K562 (cell line): ENCODE results near the gene SUPT7L. TPM values are rescaled to one million over a fixed set of nuclear protein-coding genes. Genes with fewer than 3 reads are reported as not detected.

ENCODE experiments used
- AFF4 ChIP-seq: sonication (generic); formaldehyde crosslinking; IDR thresholded peaks from 2 replicates; pipeline ENCODE4 v1.8.0; 2023; ENCODE audit warnings: mild to moderate bottlenecking, missing genetic modification reagents
- CHD1 ChIP-seq: fragments of 200-600 bp; sonication (generic); IDR thresholded peaks from one replicate; pipeline ENCODE4 v1.6.1; 2012; ENCODE audit warnings: mild to moderate bottlenecking, moderate library complexity, low read length, inconsistent platforms
- KDM4B ChIP-seq, 2 experiments: fragments of 450-650 bp in 1 of 2; sonication (generic) in 1 of 2; IDR thresholded peaks; 2 replicates each; pipeline ENCODE4 v1.6.1; 2016 to 2017; ENCODE audit warnings: borderline replicate concordance in 2 of 2, antibody characterized with exemption in 1 of 2, low read depth in 1 of 2, mild to moderate bottlenecking in 1 of 2
- LEF1 ChIP-seq: fragments of 450-650 bp; IDR thresholded peaks from 2 replicates; pipeline ENCODE4 v1.6.1; 2016; ENCODE audit warnings: mild to moderate bottlenecking
- MLLT1 ChIP-seq, 2 experiments: fragments of 450-650 bp; IDR thresholded peaks; 2 replicates each; pipeline ENCODE4 v1.6.1; 2016
- POLR2AphosphoS5 ChIP-seq: IDR thresholded peaks from 2 replicates; pipeline ENCODE4 v1.6.1; 2011; ENCODE audit warnings: mild to moderate bottlenecking, low read depth, low read length, moderate library complexity; ENCODE audit not compliant: control insufficient read depth, insufficient read depth
- RBFOX2 ChIP-seq: fragments of 200-400 bp; formaldehyde crosslinking; IDR thresholded peaks from 2 replicates; pipeline ENCODE4 v1.6.1; 2017; ENCODE audit warnings: low read depth, mild to moderate bottlenecking, low read length, moderate library complexity
- SMAD1 ChIP-seq: fragments of 150-350 bp; IDR thresholded peaks from 2 replicates; pipeline ENCODE4 v1.6.1; 2014; ENCODE audit warnings: low read length, low read depth; ENCODE audit not compliant: partially characterized antibody
- SOX6 ChIP-seq: fragments of 450-650 bp; IDR thresholded peaks from 2 replicates; pipeline ENCODE4 v1.6.1; 2014; ENCODE audit warnings: mild to moderate bottlenecking
- SUPT5H ChIP-seq: fragments of 450-650 bp; IDR thresholded peaks from 2 replicates; pipeline ENCODE4 v1.6.1; 2016
- ZNF75A ChIP-seq: fragments of 450-650 bp; formaldehyde crosslinking; IDR thresholded peaks from 2 replicates; pipeline ENCODE4 v1.4.0; 2020; ENCODE audit warnings: mild to moderate bottlenecking
- polyA plus RNA-seq, 8 experiments: library from polyadenylated mRNA; depleted of rRNA in 4 of 8; stranded (reverse) in 5 of 8; unstranded in 3 of 8; fragments of >200 nt; fragmentation: Nextera tagmentation in 2 of 8; fragmentation: Illumina TruSeq in 1 of 8; extraction: Ambion mirVana in 2 of 8; extraction: Trizol in 1 of 8; gene quantifications; 2 replicates each; pipeline versions ENCODE4 v1.2.1 to v1.2.3, GENCODE V29; 2011 to 2014; ENCODE audit warnings: inconsistent platforms in 1 of 8, missing spikeins in 1 of 8
- total RNA-seq, 7 experiments: library from RNA; depleted of rRNA in 6 of 7; stranded (reverse); fragments of >200 nt in 6 of 7; fragmentation: Illumina TruSeq in 2 of 7; extraction: Trizol in 2 of 7; gene quantifications; 2 replicates each; pipeline versions ENCODE4 v1.2.1 to v1.2.3, GENCODE V29; 2011 to 2021; ENCODE audit warnings: low replicate concordance in 1 of 7
- TF ChIP-seq, protein P1 (sequence below): fragments of 200-800 bp; sonication (Bioruptor generic); IDR thresholded peaks from 2 replicates; pipeline ENCODE4 v1.6.1; 2017; ENCODE audit warnings: missing genetic modification characterization, missing compliant biosample characterization

The SUPT7L gene
- total and polyA plus RNA-seq, 9 of the 15 experiments (the other 6 are each of a cell fraction or from before 2014, with no cell fraction given) = 22.0 to 72.8 (median 40.2) TPM

DNA sequence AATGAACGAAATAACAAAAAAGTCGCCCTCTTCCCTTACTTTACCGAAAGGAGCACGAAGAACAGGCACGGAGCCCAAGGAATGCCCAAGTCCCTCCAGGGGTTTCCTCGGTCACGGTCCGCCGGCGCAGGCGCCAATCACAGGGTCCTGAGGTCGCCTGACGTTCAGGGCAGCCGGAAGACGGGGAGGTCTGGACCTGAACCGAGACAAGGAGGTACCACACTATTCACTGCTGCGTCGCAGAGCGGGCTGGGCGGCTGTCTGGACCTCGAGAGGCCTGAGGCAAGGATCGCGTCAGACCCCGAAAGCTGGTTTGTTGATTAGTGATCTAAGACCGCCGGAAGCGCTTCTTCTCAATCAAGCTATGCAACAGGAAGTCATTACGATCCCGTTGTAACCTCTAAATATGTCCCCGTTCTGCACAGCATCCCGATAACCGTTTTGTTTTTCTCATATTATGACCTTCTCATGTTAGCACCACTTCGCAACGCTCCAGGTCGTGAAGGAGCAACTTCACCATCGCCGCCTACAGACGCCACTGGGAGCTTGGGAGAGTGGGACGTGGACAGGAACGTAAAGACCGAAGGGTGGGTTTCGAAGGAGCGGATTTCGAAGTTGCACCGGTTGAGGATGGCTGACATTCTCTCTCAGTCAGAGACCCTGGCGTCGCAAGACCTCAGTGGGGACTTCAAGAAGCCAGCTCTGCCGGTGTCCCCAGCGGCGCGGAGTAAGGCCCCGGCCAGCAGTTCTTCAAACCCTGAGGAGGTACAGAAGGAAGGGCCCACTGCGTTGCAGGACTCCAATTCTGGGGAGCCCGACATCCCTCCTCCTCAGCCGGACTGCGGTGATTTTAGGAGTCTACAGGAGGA is at the start of gene SUPT7L, which contains the start of gene SLC4A1AP (continued):
- TF ChIP-seq, protein P1, sequence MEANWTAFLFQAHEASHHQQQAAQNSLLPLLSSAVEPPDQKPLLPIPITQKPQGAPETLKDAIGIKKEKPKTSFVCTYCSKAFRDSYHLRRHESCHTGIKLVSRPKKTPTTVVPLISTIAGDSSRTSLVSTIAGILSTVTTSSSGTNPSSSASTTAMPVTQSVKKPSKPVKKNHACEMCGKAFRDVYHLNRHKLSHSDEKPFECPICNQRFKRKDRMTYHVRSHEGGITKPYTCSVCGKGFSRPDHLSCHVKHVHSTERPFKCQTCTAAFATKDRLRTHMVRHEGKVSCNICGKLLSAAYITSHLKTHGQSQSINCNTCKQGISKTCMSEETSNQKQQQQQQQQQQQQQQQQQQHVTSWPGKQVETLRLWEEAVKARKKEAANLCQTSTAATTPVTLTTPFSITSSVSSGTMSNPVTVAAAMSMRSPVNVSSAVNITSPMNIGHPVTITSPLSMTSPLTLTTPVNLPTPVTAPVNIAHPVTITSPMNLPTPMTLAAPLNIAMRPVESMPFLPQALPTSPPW (CRISPR knock-in tag) = peak; percentile 41; the same call in 1 of the 2 replicates
- TF ChIP-seq SUPT5H (peak; percentile 82), AFF4 (CRISPR knock-in tag) (peak; percentile 86), SMAD1 (peak; percentile 70), KDM4B (IDR thresholded peaks at IDR 0.05; ENCODE audit: borderline replicate concordance in 2 of 2, low read depth in 1 of 2) (peak in 1 of 2 experiments; percentile 69; a peak in 1 of 4 replicates), LEF1 (peak; percentile 86), SOX6 (peak; percentile 73; the same call in 1 of the 2 replicates), POLR2AphosphoS5 (peak; percentile 64; the same call in 1 of the 2 replicates), ZNF75A (CRISPR knock-in tag) (no peak), RBFOX2 (peak; percentile 86), MLLT1 (IDR thresholded peaks at IDR 0.05) (0 out of 4 replicates have a peak, but pooled peaks of 1 of the 2 experiments have one; percentile 69), CHD1 (peak; percentile 44)
